Type B pancreatic cell (in vitro differentiated cells): Measurements from ENCODE around the gene MEP1A. TPM values are rescaled to one million over a fixed set of nuclear protein-coding genes. Genes with fewer than 3 reads are reported as not detected.
A peak's percentile ranks its signal among the peaks of the same experiment; 100 is the strongest.
"Not testable (repeated sequence)": the region's sequence is repeated elsewhere in the genome, so short reads cannot be mapped to it uniquely, and the experiment has no call there.

Experiments
- DNase-seq: peaks from one replicate; pipeline ENCODE4 v3.0.0; 2021; ENCODE audit warnings: mixed read lengths; ENCODE audit not compliant: unreplicated experiment; ENCODE audit errors: extremely low spot score
- H3K27ac Mint-ChIP-seq: 2 replicates; pipeline ENCODE4 v1.8.0; 2021; ENCODE audit warnings: mild to moderate bottlenecking, mixed read lengths
- H3K27me3 Mint-ChIP-seq: 2 replicates; pipeline ENCODE4 v1.8.0; 2021; ENCODE audit warnings: mixed read lengths
- H3K36me3 Mint-ChIP-seq: 2 replicates; pipeline ENCODE4 v1.8.0; 2021; ENCODE audit warnings: mixed read lengths
- H3K4me1 Mint-ChIP-seq: one replicate; pipeline ENCODE4 v1.8.0; 2021; ENCODE audit warnings: mixed read lengths; ENCODE audit not compliant: unreplicated experiment
- H3K4me3 Mint-ChIP-seq: 2 replicates; pipeline ENCODE4 v1.8.0; 2021; ENCODE audit warnings: mild to moderate bottlenecking, mixed read lengths
- H3K9me3 Mint-ChIP-seq: 2 replicates; pipeline ENCODE4 v1.8.0; 2021; ENCODE audit warnings: mixed read lengths
- CTCF ChIP-seq: fragments of 200-600 bp; sonication (generic); conservative IDR thresholded peaks from 2 replicates; pipeline ENCODE4 v1.5.0; 2021; ENCODE audit warnings: antibody characterized with exemption, mild to moderate bottlenecking
- total RNA-seq: library from RNA; stranded (reverse); gene quantifications from 2 replicates; pipeline ENCODE4 v1.2.1, GENCODE V29; 2021; ENCODE audit warnings: low replicate concordance

The MEP1A gene
- total RNA-seq, 1 donor from 2014 or later, result 3.6 TPM

GRCh38 chr6:46848684-46849360 lies 55.6 kb downstream of the MEP1A start:
- peak; percentile 99 for TF ChIP-seq CTCF
- H3K4me3 Mint-ChIP-seq, result peak overlapping the region; percentile 72
- no peak overlapping the region for H3K27ac Mint-ChIP-seq
- H3K4me1 Mint-ChIP-seq, result peaks cover 19% of the 10 kb centered on the region
- no peaks in the 10 kb centered on the region for H3K9me3 Mint-ChIP-seq
- peak; percentile 90 for DNase-seq
- peaks cover 8% of the 10 kb centered on the region for H3K27me3 Mint-ChIP-seq
- no peaks in the 10 kb centered on the region for H3K36me3 Mint-ChIP-seq

- H3K4me1 Mint-ChIP-seq, result peaks cover 19% of the 10 kb centered on the region
- peak overlapping the region; percentile 72 for H3K4me3 Mint-ChIP-seq
These were observed 56.1 kb downstream of the MEP1A start for GRCh38 chr6:46849361-46849690.

DNA sequence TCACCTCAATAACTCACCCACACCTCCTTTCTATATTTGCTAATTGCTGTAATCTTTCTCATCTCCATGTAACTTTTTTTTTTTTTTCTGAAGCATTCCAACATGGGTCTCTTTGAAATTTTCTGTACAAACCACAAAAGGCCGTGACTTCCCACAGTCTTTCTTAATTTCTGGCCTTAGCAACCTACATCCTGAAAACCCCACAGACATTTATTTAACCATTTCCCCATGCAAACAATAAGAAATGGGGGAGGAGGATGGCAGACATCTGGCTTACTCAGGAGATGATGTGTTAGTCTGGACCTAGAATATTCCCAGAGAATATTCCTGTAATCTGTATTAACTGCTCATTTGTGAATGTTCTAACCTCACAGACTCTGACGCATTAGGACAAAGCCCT lies 57.6 kb downstream of the MEP1A start:
- H3K4me3 Mint-ChIP-seq, result no peak overlapping the region
- H3K36me3 Mint-ChIP-seq, result no peaks in the 10 kb centered on the region
- H3K9me3 Mint-ChIP-seq, result no peaks in the 10 kb centered on the region
- H3K27me3 Mint-ChIP-seq, result peaks cover 8% of the 10 kb centered on the region
- no peak overlapping the region for H3K27ac Mint-ChIP-seq
- peaks cover 19% of the 10 kb centered on the region for H3K4me1 Mint-ChIP-seq
- no peak for DNase-seq
- TF ChIP-seq CTCF, result no peak

More at GRCh38 chr6:46849361-46849690, 56.1 kb downstream of the MEP1A start:
- no peaks in the 10 kb centered on the region for H3K36me3 Mint-ChIP-seq
- H3K9me3 Mint-ChIP-seq, result no peaks in the 10 kb centered on the region
- no peak for TF ChIP-seq CTCF
- H3K27me3 Mint-ChIP-seq, result peaks cover 8% of the 10 kb centered on the region
- DNase-seq, result no peak
- H3K27ac Mint-ChIP-seq, result no peak overlapping the region

- not testable (repeated sequence) for H3K27me3 Mint-ChIP-seq, H3K27ac Mint-ChIP-seq, H3K4me3 Mint-ChIP-seq, H3K9me3 Mint-ChIP-seq, DNase-seq, H3K36me3 Mint-ChIP-seq
- peaks cover 19% of the 10 kb centered on the region for H3K4me1 Mint-ChIP-seq
These were observed 58.4 kb downstream of the MEP1A start for GRCh38 chr6:46851576-46851975.

DNA sequence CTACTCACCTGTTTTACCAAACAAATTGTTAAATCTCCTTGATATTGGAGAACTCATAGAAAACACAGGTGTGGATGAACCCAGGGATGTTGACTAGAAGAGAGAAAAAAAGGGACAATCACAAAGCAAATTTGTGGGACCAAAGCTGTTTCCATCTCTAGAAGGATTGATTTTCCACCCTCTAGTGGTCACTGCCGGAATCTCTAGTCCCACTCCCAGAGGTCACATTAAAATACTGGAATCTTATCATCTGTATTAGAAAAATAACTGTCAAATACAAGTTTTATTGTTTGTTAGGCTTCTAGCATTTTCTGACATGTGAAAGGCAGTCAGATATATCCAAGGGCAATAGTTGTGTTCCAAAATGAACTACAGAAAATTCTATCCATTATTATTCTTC lies 62.8 kb downstream of the MEP1A start:
- not testable (repeated sequence) for H3K27me3 Mint-ChIP-seq, H3K4me1 Mint-ChIP-seq, DNase-seq, H3K27ac Mint-ChIP-seq, H3K9me3 Mint-ChIP-seq, H3K4me3 Mint-ChIP-seq, H3K36me3 Mint-ChIP-seq
- TF ChIP-seq CTCF, result peak; percentile 79

GRCh38 chr6:46862381-46862780 lies 69.2 kb downstream of the MEP1A start:
- Mint-ChIP-seq H3K4me3 (no peak overlapping the region), H3K4me1 (no peaks in the 10 kb centered on the region), H3K36me3 (no peaks in the 10 kb centered on the region), H3K27ac (no peak overlapping the region), H3K27me3 (no peaks in the 10 kb centered on the region), H3K9me3 (no peaks in the 10 kb centered on the region)
- DNase-seq, result no peak
- TF ChIP-seq CTCF, result peak; percentile 26
